B cell (primary cell): ENCODE results near the gene DCTD. TPM values are rescaled to one million over a fixed set of nuclear protein-coding genes. Genes with fewer than 3 reads are reported as not detected.

ENCODE experiments used
- ATAC-seq: fragments of 200-7000 bp; cut with Tn5 transposase; one replicate; pipeline ENCODE4 v1.10.0; 2021; ENCODE audit warnings: low read depth, mild to moderate bottlenecking, moderate number of reproducible peaks, moderate library complexity
- CTCF ChIA-PET: fragments of 350-600 bp; sonication (Branson Sonifier 250); formaldehyde crosslinking; loops from one replicate; lab custom pipeline; 2021; ENCODE audit warnings: antibody characterized with exemption, inconsistent platforms; lab: Charles Lee
- POLR2A ChIA-PET: fragments of 350-600 bp; sonication (Branson Sonifier 250); formaldehyde crosslinking; loops from one replicate; lab custom pipeline; 2021; ENCODE audit warnings: antibody characterized with exemption; lab: Charles Lee
- DNase-seq: peaks from one replicate; pipeline ENCODE4 v3.0.0; 2013
- H2AFZ ChIP-seq: 2 replicates; pipeline ENCODE4 v1.6.1; 2012; ENCODE audit warnings: mild to moderate bottlenecking, low read depth, low read length; ENCODE audit not compliant: insufficient read depth, poor library complexity, severe bottlenecking
- H3K27ac ChIP-seq, 2 donors: 1 replicate in 1 of 2; 2 replicates in 1 of 2; pipeline ENCODE4 v1.5.1; 2012 to 2013; ENCODE audit warnings: low read length in 2 of 2, mild to moderate bottlenecking in 2 of 2, moderate library complexity in 1 of 2
- H3K27me3 ChIP-seq, 4 experiments: fragments of 200-600 bp in 1 of 4; sonication (generic) in 1 of 4; replicated peaks in 1 of 4; 1 replicate in 2 of 4; 2 replicates in 2 of 4; pipeline versions ENCODE4 v1.6.1 to v1.7.0; 2013 to 2016; ENCODE audit warnings: low read length in 3 of 4, mild to moderate bottlenecking in 2 of 4, mixed read lengths in 1 of 4, moderate library complexity in 1 of 4; ENCODE audit not compliant: insufficient read depth in 4 of 4, control insufficient read depth in 3 of 4; ENCODE audit errors: control extremely low read depth in 1 of 4
- H3K36me3 ChIP-seq, 2 experiments: replicated peaks in 1 of 2; 1 replicate in 1 of 2; 2 replicates in 1 of 2; pipeline versions ENCODE4 v1.6.1 to v1.7.1; 2013; ENCODE audit warnings: low read length in 1 of 2; ENCODE audit not compliant: insufficient read depth in 2 of 2, control insufficient read depth in 1 of 2; ENCODE audit errors: control extremely low read depth in 1 of 2, extremely low read depth in 1 of 2
- H3K4me1 ChIP-seq, 2 donors: fragments of 200-600 bp in 1 of 2; sonication (generic) in 1 of 2; 1 replicate in 1 of 2; 2 replicates in 1 of 2; pipeline versions ENCODE4 v1.5.1 to v1.6.1; 2013 to 2017; ENCODE audit warnings: low read length in 2 of 2; ENCODE audit not compliant: control insufficient read depth in 2 of 2, insufficient read depth in 2 of 2
- H3K4me2 ChIP-seq: replicated peaks from 2 replicates; pipeline ENCODE3; 2012; ENCODE audit warnings: mild to moderate bottlenecking, low read depth, low read length; ENCODE audit not compliant: poor library complexity, severe bottlenecking
- H3K4me3 ChIP-seq, 5 experiments: fragments of 200-600 bp in 1 of 5; sonication (generic) in 1 of 5; 1 replicate in 3 of 5; 2 replicates in 2 of 5; pipeline versions ENCODE4 v1.5.1 to v1.7.0; 2011 to 2016; ENCODE audit warnings: low read length in 4 of 5, mild to moderate bottlenecking in 4 of 5, low read depth in 2 of 5, control low read depth in 1 of 5, moderate library complexity in 1 of 5; ENCODE audit not compliant: insufficient read depth in 1 of 5; ENCODE audit errors: control extremely low read depth in 1 of 5, extremely low read depth in 1 of 5
- H3K79me2 ChIP-seq: fragments of 200-600 bp; sonication (generic); one replicate; pipeline ENCODE4 v1.6.0; 2016; ENCODE audit warnings: low read length; ENCODE audit not compliant: control insufficient read depth, insufficient read depth
- H3K9ac ChIP-seq: fragments of 200-600 bp; sonication (generic); 2 replicates; pipeline ENCODE4 v1.6.1; 2017; ENCODE audit warnings: mild to moderate bottlenecking, low read length, moderate library complexity
- H3K9me3 ChIP-seq, 3 donors: one replicate each; pipeline versions ENCODE4 v1.6.1 to v1.7.1; 2013; ENCODE audit warnings: low read length in 2 of 3; ENCODE audit not compliant: control insufficient read depth in 2 of 3, insufficient read depth in 1 of 3; ENCODE audit errors: control extremely low read depth in 1 of 3
- H4K20me1 ChIP-seq: 2 replicates; pipeline ENCODE4 v1.6.0; 2012; ENCODE audit warnings: mild to moderate bottlenecking, low read length; ENCODE audit not compliant: insufficient read depth, control insufficient read depth, poor library complexity, severe bottlenecking
- H3K27ac Mint-ChIP-seq: one replicate; pipeline ENCODE4 v1.8.0; 2021; ENCODE audit warnings: mixed read lengths
- H3K27me3 Mint-ChIP-seq: one replicate; pipeline ENCODE4 v1.8.0; 2021; ENCODE audit warnings: mixed read lengths
- H3K4me1 Mint-ChIP-seq: one replicate; pipeline ENCODE4 v1.8.0; 2021; ENCODE audit warnings: mixed read lengths
- H3K4me3 Mint-ChIP-seq: one replicate; pipeline ENCODE4 v1.8.0; 2021; ENCODE audit warnings: mixed read lengths
- H3K9me3 Mint-ChIP-seq: one replicate; pipeline ENCODE4 v1.8.0; 2022; ENCODE audit warnings: mixed read lengths; ENCODE audit not compliant: insufficient read depth
- EZH2 ChIP-seq: IDR thresholded peaks from 2 replicates; pipeline ENCODE4 v1.6.1; 2012; ENCODE audit warnings: borderline replicate concordance, low read depth, mild to moderate bottlenecking, moderate library complexity, low read length; ENCODE audit not compliant: insufficient read depth, poor library complexity, severe bottlenecking
- WGBS: methylation state at CpG from one replicate; pipeline ENCODE4 v1.1.5; 2013; ENCODE audit warnings: missing lambda C conversion rate; ENCODE audit not compliant: insufficient coverage; 5-methylcytosine and 5-hydroxymethylcytosine counted together
- intact Hi-C: fragments of 100-400 bp; cut with micrococcal nuclease; formaldehyde crosslinking; loops from one replicate; pipeline ENCODE4 v1.10.0; 2022
- polyA plus RNA-seq: library from polyadenylated mRNA; depleted of rRNA; stranded (reverse); fragments of >200 nt; gene quantifications from 2 replicates; pipeline ENCODE4 v1.2.3, GENCODE V29; 2012
- total RNA-seq, 2 donors: library from RNA; stranded (reverse); fragments of 120-200 nt in 1 of 2; gene quantifications; 1 replicate in 1 of 2; 2 replicates in 1 of 2; pipeline versions ENCODE4 v1.2.3 to v1.2.4, GENCODE V29; 2013 to 2022
- TF ChIP-seq, protein P1 (sequence below): fragments of 200-600 bp; IDR thresholded peaks from one replicate; pipeline ENCODE4 v1.8.0; 2022; ENCODE audit warnings: antibody characterized with exemption, mild to moderate bottlenecking

Gene DCTD
- total and polyA plus RNA-seq, 2 donors (not counting 1 experiment from before 2014, with no cell fraction given) = 61.0 to 75.8 TPM

DNA sequence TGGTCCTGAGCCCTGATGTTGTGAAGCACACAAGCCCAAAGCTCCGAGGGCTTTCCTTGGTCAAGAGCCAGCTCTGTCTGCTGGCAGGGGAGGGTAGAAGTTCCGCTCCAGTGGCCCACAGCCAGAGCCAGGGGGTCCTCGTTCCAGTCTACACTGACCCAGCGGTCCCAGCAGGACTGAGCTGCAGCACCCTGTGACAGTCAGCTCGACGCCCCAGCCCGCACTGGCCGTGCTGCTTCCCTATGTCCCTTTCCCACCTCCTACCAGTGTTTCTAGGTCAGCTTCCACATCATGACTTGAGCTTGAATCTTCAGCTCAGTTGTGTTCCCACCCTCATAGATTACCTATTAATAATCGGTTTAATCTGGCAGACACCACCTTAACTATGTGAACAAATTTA, 22.5 kb upstream of the DCTD start:
- no peak for TF ChIP-seq EZH2
- TF ChIP-seq, protein P1, sequence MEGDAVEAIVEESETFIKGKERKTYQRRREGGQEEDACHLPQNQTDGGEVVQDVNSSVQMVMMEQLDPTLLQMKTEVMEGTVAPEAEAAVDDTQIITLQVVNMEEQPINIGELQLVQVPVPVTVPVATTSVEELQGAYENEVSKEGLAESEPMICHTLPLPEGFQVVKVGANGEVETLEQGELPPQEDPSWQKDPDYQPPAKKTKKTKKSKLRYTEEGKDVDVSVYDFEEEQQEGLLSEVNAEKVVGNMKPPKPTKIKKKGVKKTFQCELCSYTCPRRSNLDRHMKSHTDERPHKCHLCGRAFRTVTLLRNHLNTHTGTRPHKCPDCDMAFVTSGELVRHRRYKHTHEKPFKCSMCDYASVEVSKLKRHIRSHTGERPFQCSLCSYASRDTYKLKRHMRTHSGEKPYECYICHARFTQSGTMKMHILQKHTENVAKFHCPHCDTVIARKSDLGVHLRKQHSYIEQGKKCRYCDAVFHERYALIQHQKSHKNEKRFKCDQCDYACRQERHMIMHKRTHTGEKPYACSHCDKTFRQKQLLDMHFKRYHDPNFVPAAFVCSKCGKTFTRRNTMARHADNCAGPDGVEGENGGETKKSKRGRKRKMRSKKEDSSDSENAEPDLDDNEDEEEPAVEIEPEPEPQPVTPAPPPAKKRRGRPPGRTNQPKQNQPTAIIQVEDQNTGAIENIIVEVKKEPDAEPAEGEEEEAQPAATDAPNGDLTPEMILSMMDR = no peak
- POLR2A ChIA-PET = no interaction called here
- Histone ChIP-seq H3K9ac (no peak overlapping the region), H3K79me2 (no peaks in the 10 kb centered on the region), H2AFZ (no peak overlapping the region), H3K4me2 (no peak overlapping the region), H3K4me1 (no peaks in the 10 kb centered on the region), H3K27ac (no peak overlapping the region), H3K27me3 (peaks cover 0 to 4% (median 0%) of the 10 kb centered on the region in 4 experiments), H3K9me3 (no peaks in the 10 kb centered on the region), H3K36me3 (no peaks in the 10 kb centered on the region), H3K4me3 (no peak overlapping the region), H4K20me1 (no peaks in the 10 kb centered on the region)
- Mint-ChIP-seq H3K4me3 (no peak overlapping the region), H3K27ac (no peak overlapping the region), H3K9me3 (no peaks in the 10 kb centered on the region), H3K4me1 (peaks cover 3% of the 10 kb centered on the region), H3K27me3 (peaks cover 9% of the 10 kb centered on the region)
- intact Hi-C loops = loop anchor here (5.0 kb wide), 1 partner anchor 468 kb away; no protein-coding TSS in a partner anchor
- DNase-seq = no peak
- WGBS = 90% methylated on average over 8 of the region's 9 CpGs
- no peak for ATAC-seq
- CTCF ChIA-PET = interaction anchor here (1.0 to 3.4 kb wide), 7 partner anchors 13 to 464 kb away, joined by 3 to 35 read pairs (median 6); no protein-coding TSS in a partner anchor

DNA sequence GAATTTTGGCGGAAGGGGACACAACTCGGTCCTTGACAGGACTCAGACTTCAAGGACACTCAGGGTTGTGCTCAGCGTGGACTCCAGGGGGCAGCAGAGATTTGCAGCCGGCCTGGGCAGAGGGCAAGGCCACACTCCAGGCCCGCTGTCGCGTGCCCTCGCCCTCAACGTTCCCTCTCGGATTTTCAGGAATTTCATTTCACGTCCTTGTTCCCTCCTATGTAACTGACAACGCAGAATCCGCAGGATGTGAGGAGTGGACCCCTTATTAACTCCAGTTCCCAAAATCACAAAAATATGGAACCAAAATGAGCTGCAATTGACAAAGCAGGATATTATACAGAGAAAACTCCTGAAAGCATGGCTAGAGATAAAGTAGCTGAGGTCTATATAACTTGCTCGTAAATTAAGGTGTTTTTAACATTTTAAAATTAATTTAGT, 21.0 kb upstream of the DCTD start:
- WGBS = 6% methylated on average over 13 of the region's 14 CpGs
- H3K9ac ChIP-seq = no peak overlapping the region

More for the DNA sequence above, 21.0 kb upstream of the DCTD start:
- intact Hi-C loops = loop anchor here (1.0 to 5.0 kb wide), 3 partner anchors 318 to 469 kb away; no protein-coding TSS in a partner anchor
- no peaks in the 10 kb centered on the region for H3K4me1 ChIP-seq
- POLR2A ChIA-PET = no interaction called here
- no peaks in the 10 kb centered on the region for H3K9me3 ChIP-seq
- CTCF ChIA-PET = interaction anchor here (0.7 to 3.4 kb wide), 16 partner anchors 10 to 469 kb away, joined by 3 to 35 read pairs (median 6); no protein-coding TSS in a partner anchor
- no peaks in the 10 kb centered on the region for H4K20me1 ChIP-seq
- no peaks in the 10 kb centered on the region for H3K36me3 ChIP-seq
- H3K27ac ChIP-seq = no peak overlapping the region
- peaks cover 20% of the 10 kb centered on the region for H3K27me3 Mint-ChIP-seq
- H3K79me2 ChIP-seq = no peaks in the 10 kb centered on the region
- H2AFZ ChIP-seq = peak overlapping the region; percentile 60
- H3K27me3 ChIP-seq = peaks cover 0 to 4% (median 0%) of the 10 kb centered on the region in 4 experiments
- peaks cover 3% of the 10 kb centered on the region for H3K4me1 Mint-ChIP-seq
- peak overlapping the region; percentile 18 for H3K4me2 ChIP-seq
- H3K9me3 Mint-ChIP-seq = no peaks in the 10 kb centered on the region
- no peak overlapping the region for H3K4me3 ChIP-seq
- ATAC-seq = peak; percentile 92
- no peak overlapping the region for H3K27ac Mint-ChIP-seq
- DNase-seq = peak; percentile 65
- TF ChIP-seq, protein P1 = peak; percentile 93
- TF ChIP-seq EZH2 = no peak
- no peak overlapping the region for H3K4me3 Mint-ChIP-seq
